ENCODE results near the gene WDR45B. TPM values are rescaled to one million over a fixed set of nuclear protein-coding genes. Genes with fewer than 3 reads are reported as not detected.

WDR45B gene
- polyA plus RNA-seq, 1 donor from 2014 or later, result 131 TPM

DNA sequence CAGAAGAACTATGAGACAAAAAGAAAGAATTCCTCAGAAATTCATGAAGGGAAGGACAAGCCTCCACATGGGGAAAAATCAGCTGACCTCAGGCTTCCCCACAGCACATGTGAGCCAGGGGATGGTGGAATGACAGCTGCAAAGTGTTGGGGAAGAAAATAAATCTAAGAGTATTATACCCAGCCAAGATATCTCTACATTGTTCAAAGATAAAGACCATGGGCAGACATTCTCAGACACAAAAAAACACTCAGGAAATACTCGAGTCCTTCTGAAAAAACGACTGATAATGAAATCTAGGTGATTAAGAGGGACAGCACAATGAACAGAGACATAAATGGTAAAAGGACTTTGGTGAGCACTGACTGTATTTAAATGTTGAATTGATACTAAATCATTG is 46.4 kb upstream of the WDR45B start:
- no peak overlapping the region for H3K4me3 ChIP-seq (ENCODE audit: low read length)
- H3K27ac ChIP-seq (ENCODE audit: low read length), result no peak overlapping the region
- no peak overlapping the region for H2AFZ ChIP-seq (ENCODE audit: low read depth, low read length)
- no peaks in the 10 kb centered on the region for H3K9me3 ChIP-seq (ENCODE audit: low read length)
- peaks cover 8% of the 10 kb centered on the region for H3K79me2 ChIP-seq (replicated peaks; ENCODE audit: insufficient read depth, low read length)
- no peaks in the 10 kb centered on the region for H3F3A ChIP-seq (ENCODE audit: insufficient read depth, low read length, poor library complexity, severe bottlenecking)
- H3K36me3 ChIP-seq (ENCODE audit: insufficient read depth, low read length), result no peaks in the 10 kb centered on the region
- H4K20me1 ChIP-seq (ENCODE audit: insufficient read depth), result no peaks in the 10 kb centered on the region
- peaks cover 8% of the 10 kb centered on the region for H3K27me3 ChIP-seq (ENCODE audit: insufficient read depth, low read depth, low read length)
- H3K9me2 ChIP-seq (ENCODE audit: insufficient read depth, low read length), result no peaks in the 10 kb centered on the region
- TF ChIP-seq, protein P1, sequence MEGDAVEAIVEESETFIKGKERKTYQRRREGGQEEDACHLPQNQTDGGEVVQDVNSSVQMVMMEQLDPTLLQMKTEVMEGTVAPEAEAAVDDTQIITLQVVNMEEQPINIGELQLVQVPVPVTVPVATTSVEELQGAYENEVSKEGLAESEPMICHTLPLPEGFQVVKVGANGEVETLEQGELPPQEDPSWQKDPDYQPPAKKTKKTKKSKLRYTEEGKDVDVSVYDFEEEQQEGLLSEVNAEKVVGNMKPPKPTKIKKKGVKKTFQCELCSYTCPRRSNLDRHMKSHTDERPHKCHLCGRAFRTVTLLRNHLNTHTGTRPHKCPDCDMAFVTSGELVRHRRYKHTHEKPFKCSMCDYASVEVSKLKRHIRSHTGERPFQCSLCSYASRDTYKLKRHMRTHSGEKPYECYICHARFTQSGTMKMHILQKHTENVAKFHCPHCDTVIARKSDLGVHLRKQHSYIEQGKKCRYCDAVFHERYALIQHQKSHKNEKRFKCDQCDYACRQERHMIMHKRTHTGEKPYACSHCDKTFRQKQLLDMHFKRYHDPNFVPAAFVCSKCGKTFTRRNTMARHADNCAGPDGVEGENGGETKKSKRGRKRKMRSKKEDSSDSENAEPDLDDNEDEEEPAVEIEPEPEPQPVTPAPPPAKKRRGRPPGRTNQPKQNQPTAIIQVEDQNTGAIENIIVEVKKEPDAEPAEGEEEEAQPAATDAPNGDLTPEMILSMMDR (IDR thresholded peaks at IDR 0.05; ENCODE audit: poor library complexity, severe bottlenecking), result no peak
- TF ChIP-seq EP300 (conservative IDR thresholded peaks at IDR 0.05; ENCODE audit: poor library complexity, severe bottlenecking) (no peak), SMC3 (conservative IDR thresholded peaks at IDR 0.05; ENCODE audit: poor library complexity) (no peak), EZH2 (IDR thresholded peaks at IDR 0.05; ENCODE audit: borderline replicate concordance, insufficient read depth, low read length, poor library complexity, severe bottlenecking) (no peak), POLR2AphosphoS5 (IDR thresholded peaks at IDR 0.05) (no peak), RAD21 (conservative IDR thresholded peaks at IDR 0.05) (no peak), MXI1 (conservative IDR thresholded peaks at IDR 0.05; ENCODE audit: poor library complexity, severe bottlenecking) (no peak), TAF1 (IDR thresholded peaks at IDR 0.05; ENCODE audit: low read depth) (no peak)
- TF ChIP-seq, protein P2, sequence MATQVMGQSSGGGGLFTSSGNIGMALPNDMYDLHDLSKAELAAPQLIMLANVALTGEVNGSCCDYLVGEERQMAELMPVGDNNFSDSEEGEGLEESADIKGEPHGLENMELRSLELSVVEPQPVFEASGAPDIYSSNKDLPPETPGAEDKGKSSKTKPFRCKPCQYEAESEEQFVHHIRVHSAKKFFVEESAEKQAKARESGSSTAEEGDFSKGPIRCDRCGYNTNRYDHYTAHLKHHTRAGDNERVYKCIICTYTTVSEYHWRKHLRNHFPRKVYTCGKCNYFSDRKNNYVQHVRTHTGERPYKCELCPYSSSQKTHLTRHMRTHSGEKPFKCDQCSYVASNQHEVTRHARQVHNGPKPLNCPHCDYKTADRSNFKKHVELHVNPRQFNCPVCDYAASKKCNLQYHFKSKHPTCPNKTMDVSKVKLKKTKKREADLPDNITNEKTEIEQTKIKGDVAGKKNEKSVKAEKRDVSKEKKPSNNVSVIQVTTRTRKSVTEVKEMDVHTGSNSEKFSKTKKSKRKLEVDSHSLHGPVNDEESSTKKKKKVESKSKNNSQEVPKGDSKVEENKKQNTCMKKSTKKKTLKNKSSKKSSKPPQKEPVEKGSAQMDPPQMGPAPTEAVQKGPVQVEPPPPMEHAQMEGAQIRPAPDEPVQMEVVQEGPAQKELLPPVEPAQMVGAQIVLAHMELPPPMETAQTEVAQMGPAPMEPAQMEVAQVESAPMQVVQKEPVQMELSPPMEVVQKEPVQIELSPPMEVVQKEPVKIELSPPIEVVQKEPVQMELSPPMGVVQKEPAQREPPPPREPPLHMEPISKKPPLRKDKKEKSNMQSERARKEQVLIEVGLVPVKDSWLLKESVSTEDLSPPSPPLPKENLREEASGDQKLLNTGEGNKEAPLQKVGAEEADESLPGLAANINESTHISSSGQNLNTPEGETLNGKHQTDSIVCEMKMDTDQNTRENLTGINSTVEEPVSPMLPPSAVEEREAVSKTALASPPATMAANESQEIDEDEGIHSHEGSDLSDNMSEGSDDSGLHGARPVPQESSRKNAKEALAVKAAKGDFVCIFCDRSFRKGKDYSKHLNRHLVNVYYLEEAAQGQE (IDR thresholded peaks at IDR 0.05; ENCODE audit: borderline replicate concordance), result no peak
- H3K4me2 ChIP-seq (ENCODE audit: low read length), result no peak overlapping the region
- H3K9ac ChIP-seq (ENCODE audit: low read length), result no peak overlapping the region

DNA sequence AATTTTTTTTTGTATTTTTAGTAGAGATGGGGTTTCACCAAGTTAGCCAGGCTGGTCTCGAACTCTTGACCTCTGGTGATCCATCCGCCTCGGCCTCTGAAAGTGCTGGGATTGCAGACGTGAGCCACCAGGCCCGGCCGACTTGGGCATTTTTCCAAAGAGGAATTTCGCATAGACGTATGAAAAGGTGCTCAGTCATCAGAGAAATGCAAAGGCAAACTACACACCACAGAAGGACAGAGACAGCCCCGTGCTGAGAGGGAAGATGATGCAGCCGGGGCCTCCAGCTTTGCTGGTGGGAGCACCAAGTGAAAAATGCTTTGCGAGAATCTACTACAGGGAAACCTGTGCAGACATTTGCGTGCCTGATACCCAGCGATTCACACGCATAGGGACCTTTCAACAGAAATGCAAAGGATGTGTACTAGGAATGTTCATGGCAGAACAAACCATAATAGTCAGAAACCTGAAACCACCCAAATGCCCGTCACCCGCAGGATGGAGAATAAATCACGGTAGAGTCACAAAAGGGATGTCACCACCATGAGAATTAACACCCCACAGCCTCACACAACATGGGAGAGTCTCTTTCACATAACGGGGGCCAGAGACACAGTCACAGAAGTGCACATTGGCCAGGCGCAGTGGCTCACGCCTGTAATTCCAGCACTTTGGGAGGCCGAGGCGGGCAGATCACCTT is 45.1 kb upstream of the WDR45B start:
- Histone ChIP-seq H3K27ac (ENCODE audit: low read length) (no peak overlapping the region), H3K79me2 (replicated peaks; ENCODE audit: insufficient read depth, low read length) (peaks cover 8% of the 10 kb centered on the region), H2AFZ (ENCODE audit: low read depth, low read length) (no peak overlapping the region), H3K27me3 (ENCODE audit: insufficient read depth, low read depth, low read length) (peaks cover 8% of the 10 kb centered on the region), H4K20me1 (ENCODE audit: insufficient read depth) (no peaks in the 10 kb centered on the region), H3K9me3 (ENCODE audit: low read length) (no peaks in the 10 kb centered on the region), H3F3A (ENCODE audit: insufficient read depth, low read length, poor library complexity, severe bottlenecking) (no peaks in the 10 kb centered on the region), H3K9me2 (ENCODE audit: insufficient read depth, low read length) (no peaks in the 10 kb centered on the region), H3K9ac (ENCODE audit: low read length) (no peak overlapping the region), H3K4me3 (ENCODE audit: low read length) (no peak overlapping the region), H3K4me2 (ENCODE audit: low read length) (no peak overlapping the region), H3K36me3 (ENCODE audit: insufficient read depth, low read length) (no peaks in the 10 kb centered on the region)
- TF ChIP-seq POLR2AphosphoS5 (IDR thresholded peaks at IDR 0.05) (no peak), MXI1 (conservative IDR thresholded peaks at IDR 0.05; ENCODE audit: poor library complexity, severe bottlenecking) (no peak), TAF1 (IDR thresholded peaks at IDR 0.05; ENCODE audit: low read depth) (no peak), SMC3 (conservative IDR thresholded peaks at IDR 0.05; ENCODE audit: poor library complexity) (no peak), RAD21 (conservative IDR thresholded peaks at IDR 0.05) (no peak), EZH2 (IDR thresholded peaks at IDR 0.05; ENCODE audit: borderline replicate concordance, insufficient read depth, low read length, poor library complexity, severe bottlenecking) (no peak), EP300 (conservative IDR thresholded peaks at IDR 0.05; ENCODE audit: poor library complexity, severe bottlenecking) (no peak)
- TF ChIP-seq, protein P1 (IDR thresholded peaks at IDR 0.05; ENCODE audit: poor library complexity, severe bottlenecking), result no peak
- TF ChIP-seq, protein P2 (IDR thresholded peaks at IDR 0.05; ENCODE audit: borderline replicate concordance), result no peak
